ENCODE data around the gene AKAP11.

Gene AKAP11

GRCh38 chr13:42274386-42275097 lies 2.6 kb downstream of the AKAP11 start:
- FAIRE-seq = no peak

DNA sequence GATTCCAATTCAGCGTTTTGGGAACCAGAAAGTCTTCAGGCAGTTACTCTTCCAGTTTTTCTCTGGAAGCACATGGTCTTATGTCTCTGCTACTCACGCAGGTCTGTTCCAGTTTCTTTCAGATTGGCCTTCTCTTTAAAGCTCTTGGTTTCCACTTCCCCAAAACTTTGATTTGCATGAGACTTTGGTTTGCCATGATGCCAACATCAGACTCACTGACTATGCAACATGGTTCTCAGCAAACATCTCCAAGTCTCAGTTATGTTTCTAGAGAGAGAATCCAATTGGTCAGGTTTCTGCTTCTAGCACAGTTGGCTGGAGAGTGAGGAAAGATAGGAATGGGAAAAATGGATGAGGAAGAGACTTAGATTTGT lies 3.1 kb downstream of the AKAP11 start:
- no peak for FAIRE-seq

- no peak for FAIRE-seq
Measured at GRCh38 chr13:42275506-42275905, 3.6 kb downstream of the AKAP11 start.

- no peak for FAIRE-seq
Measured at GRCh38 chr13:42276683-42277082, 4.7 kb downstream of the AKAP11 start.

GRCh38 chr13:42277618-42278276 lies 5.8 kb downstream of the AKAP11 start:
- FAIRE-seq = no peak

GRCh38 chr13:42279080-42279479 lies 7.1 kb downstream of the AKAP11 start:
- FAIRE-seq = no peak

- FAIRE-seq = no peak
Measured at GRCh38 chr13:42279986-42280385, 8.0 kb downstream of the AKAP11 start.

- no peak for FAIRE-seq
Measured at GRCh38 chr13:42280537-42280936, 8.6 kb downstream of the AKAP11 start.

DNA sequence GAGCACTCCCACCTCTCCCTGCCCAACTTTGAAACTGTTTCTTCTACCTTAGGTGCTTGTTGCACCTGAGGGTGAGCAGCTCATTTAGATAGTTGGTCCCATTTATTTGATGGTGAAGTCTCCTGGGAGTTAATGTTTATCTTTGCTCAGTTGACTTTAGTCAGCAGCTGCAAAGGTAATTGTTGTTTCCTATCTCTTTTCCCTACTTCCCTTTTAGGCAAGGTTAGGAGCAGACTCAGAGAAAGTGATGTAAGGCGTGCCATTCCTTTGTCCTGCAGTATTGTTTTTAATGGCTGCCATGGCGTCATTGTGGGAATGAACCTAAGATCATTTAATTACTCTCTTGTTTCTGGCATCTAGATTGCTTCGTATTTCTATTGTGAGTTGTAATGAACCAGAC lies 11.6 kb downstream of the AKAP11 start:
- FAIRE-seq = no peak

DNA sequence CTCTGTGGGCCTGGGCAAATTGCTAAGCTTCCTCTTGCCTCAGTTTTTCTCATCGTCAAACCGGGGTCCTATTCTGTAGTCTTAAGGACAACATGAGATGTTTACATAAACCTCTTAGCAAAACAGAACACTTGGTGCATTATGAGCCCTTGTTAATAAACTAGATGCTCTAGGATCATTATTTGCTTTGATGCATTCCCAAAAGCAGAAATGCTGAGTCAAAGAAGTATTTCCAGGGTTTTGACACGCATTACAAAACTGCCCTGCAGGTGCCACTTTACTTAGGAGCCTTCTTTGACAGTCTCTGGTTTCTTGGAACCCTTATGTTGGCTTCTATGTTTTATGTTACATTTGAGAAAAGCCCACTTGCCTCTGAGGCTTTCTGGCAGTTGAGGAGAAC lies 12.1 kb downstream of the AKAP11 start:
- no peak for FAIRE-seq

GRCh38 chr13:42298392-42298791 lies 26.4 kb downstream of the AKAP11 start:
- no peak for FAIRE-seq

DNA sequence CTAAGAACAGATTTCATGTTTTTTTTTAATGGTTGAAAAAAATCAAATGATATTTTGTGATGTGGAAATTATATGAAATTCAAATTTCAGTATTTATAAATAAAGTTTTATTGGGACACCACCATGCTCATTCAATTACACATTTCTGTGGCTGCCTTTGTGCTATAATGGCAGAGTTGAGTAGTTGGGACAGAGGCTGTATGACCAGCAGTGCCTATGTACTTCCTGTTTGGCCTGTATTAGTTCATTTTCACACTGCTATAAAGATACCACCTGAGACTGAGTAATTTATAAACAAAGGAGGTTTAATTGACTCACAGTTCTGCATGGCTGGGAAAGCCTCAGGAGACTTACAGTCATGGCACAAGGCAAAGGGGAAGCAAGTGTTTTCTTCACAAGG lies 33.6 kb downstream of the AKAP11 start:
- no peak for FAIRE-seq

- FAIRE-seq = no peak
Measured at GRCh38 chr13:42307461-42307860, 35.5 kb downstream of the AKAP11 start.

DNA sequence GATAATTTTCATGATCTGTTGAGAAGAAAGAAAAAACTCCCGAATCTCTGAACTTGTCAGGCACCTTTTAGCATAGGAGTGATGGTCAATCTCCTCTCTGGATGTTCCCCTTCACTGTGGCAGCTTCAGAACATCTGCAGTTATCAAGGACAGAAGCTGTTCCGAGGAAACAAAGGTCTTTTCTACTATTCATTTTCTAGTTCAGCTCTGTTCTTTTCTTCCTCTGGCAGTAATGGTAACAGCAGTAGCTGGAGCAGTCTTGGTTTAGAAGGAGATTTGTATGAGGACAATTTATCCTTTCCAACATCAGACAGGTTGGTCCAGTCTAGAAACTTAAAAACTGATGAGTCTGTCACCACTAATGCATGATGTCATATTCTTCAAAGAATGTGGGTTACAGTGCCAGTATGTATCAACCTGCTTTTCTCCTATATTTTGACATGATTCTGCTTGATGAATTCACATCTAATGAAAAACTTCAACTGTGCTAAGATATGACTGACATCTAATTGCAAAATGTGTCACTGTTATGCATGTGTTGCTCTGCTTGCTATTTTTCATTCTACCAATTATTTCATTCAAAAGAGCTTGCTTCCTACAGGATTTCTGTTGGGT lies 41.0 kb downstream of the AKAP11 start:
- no peak for FAIRE-seq

- FAIRE-seq = no peak
Measured at GRCh38 chr13:42318570-42318969, 46.6 kb downstream of the AKAP11 start.

DNA sequence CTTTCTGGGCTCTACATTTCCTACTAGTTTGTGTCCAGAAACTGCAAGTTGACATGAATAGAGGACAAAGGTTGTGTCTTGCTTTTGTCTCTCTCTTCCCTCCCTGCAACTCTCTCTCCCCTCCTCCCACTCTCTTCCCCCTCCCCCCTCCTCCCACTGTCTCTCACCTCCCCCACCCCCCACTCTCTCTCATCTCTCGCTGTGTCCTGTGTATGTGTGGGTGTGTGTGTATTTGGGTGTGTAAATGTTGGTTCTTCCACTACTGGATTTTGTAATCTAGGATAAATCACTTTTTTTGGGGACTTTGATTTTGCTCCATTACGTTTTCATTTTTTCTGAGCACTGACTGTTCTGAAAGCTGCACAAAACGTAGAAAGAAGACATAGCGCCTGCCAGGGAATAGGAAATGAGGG lies 48.4 kb downstream of the AKAP11 start:
- no peak for FAIRE-seq

GRCh38 chr13:42322806-42323205 lies 50.9 kb downstream of the AKAP11 start:
- FAIRE-seq = no peak

- no peak for FAIRE-seq
Measured at GRCh38 chr13:42324704-42325103, 52.8 kb downstream of the AKAP11 start.

DNA sequence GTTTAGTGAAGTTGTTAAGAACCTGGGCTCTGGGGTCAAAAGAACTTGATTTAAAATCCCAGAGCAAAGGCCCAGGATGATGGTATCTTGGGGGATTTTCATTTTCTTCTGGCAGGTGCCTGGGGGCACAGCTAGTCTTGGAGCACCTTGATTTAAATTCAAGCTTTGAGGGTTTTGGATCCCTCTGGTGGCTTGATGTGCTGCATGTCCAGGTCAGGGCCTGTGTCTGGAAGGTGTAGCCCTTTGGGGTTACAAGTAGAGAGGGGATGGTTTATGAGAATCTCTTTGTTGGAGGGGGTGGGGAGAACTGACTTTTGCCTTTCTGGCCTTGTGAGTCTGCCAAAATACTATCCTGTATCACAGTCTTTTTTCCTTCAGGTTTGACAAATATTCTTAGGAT lies 55.8 kb downstream of the AKAP11 start:
- FAIRE-seq = no peak

GRCh38 chr13:42328672-42329071 lies 56.7 kb downstream of the AKAP11 start:
- no peak for FAIRE-seq

GRCh38 chr13:42329239-42329638 lies 57.3 kb downstream of the AKAP11 start:
- FAIRE-seq = no peak

- no peak for FAIRE-seq
Measured at GRCh38 chr13:42331009-42331408, 59.1 kb downstream of the AKAP11 start.

GRCh38 chr13:42333613-42334328 lies 61.8 kb downstream of the AKAP11 start:
- FAIRE-seq = no peak

- no peak for FAIRE-seq
Measured at GRCh38 chr13:42334329-42334706, 62.4 kb downstream of the AKAP11 start.
